K562 treated with DMSO at 1 percent for 48 hours (cell line): Measurements from ENCODE around the gene PEX11G. TPM values are rescaled to one million over a fixed set of nuclear protein-coding genes. Genes with fewer than 3 reads are reported as not detected.

Experiments
- total RNA-seq: library from RNA; unstranded; fragments of 300-600 nt; gene quantifications from 2 replicates; pipeline ENCODE4 v1.2.3, GENCODE V29; 2022; ENCODE audit warnings: low replicate concordance; ENCODE audit errors: extremely low read depth

PEX11G gene
- total RNA-seq = not detected in 2 replicates

DNA sequence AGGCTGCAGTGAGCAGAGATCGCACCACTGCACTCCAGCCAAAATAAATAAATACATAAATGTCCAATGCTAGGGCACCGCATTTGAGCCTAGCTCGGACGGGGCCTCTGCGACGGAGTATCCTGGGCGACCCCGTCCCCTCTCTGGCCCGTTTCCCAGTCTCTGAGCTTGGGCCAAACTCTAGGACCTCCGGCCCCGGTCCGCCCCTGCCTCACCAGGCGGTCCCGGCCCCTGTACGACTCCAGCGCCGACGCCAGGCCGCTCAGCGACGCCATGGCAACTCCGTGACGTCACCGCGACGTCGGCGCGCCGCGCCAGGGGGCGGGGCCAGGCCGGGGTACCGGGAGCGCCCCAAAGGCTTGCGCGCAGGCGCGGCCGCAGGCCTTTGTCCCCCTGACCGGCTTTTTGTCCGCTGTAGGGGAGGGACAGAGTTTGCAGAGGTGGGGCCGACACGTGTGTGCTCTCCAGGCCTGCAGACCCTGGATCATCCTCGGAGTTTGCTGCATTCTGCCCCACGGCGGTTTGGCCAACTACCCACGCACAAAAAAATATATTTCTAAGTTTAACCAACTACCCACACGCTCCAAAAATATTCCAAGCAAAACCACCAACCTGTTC, at the start of gene PEX11G:
PEX11G (minus strand) TSS at position 300 of the 618 bp plus-strand sequence; CDS start at position 275, 25 bp downstream.

DNA sequence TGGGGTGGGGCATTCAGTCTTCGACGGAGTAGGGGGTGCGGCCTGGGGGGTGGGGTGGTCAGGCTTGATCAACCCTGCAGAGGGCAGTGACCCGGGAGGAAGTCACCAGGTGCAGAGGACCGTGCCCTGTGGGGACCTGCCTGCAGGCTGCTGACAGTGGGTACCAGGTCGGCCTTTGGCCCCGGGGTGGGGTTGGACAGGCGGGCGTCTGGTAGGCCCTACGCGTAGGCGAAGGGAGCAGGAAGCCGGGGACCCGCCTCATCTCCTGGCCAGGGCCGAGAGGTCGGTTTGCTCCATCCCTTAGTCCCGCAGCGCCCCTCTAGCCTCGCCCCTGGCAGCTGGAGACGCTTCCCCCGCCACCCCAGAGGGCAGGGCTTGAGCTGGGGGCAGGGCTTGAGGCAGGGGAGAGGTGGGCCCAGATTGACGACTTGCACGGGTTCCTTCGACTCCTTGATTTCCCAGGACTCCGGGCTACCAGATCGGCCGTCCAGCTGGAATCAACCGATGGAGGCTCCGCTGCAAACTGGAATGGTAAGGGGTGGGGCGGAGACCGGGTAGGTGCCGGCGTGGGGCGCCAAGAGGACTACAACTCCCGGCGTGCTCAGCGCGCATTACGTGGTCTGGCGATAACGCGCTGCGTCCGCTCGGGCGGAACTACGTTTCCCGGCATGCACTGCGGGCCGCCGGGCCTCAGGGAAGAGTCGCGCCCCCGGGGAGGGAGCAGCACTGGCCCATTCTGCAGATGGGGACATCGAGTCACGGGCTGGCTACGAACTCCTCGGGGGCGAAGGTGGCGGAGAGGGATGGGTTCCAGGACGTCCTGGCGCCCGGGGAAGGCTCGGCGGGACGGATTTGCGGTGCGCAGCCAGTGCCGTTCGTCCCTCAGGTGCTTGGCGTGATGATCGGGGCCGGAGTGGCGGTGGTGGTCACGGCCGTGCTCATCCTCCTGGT, 46.5 kb upstream of the PEX11G start, which contains the start of gene PNPLA6:
PNPLA6 (plus strand) TSS at position 671 of the 951 bp plus-strand sequence; CDS start at position 743, 72 bp downstream.

DNA sequence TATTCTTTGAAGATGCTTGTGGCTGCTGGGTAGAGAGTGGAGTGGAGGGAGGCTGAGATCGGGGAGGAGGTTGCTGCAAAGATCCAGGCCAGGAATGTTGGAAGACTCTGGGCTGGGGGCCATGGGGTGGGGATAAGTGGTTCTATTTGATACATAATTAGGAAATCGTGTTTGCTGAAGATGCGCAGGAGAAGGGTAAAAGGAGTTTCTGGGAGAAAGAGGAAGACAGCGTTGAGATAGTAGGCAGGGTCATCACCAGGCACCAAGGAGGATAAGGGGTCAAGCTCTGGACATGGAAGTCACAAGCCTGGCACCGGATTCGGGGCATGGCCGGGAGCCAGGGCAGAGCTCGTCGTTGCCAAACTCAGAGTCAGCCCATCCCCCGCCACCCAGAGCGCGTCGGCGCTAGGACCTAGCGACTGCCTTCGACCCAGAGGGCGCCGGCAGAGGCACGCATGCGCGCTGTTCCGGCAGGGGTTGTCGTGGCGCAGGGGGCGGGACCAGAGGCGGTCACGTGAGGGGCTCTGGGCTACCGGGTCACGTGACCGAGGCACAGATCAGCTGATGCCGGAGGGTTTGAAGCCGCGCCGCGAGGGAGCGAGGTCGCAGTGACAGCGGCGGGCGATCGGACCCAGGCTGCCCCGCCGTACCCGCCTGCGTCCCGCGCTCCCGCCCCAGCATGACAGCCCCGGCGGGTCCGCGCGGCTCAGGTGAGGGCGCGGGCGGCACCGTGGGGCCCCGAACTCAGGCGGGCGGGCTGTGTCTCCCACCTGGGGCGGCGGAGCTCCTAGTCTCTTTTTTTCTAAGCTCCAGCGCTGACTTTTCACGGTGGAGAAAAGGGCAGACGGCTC, 33.5 kb upstream of the PEX11G start, which contains the start of gene MCOLN1:
MCOLN1 (plus strand) TSS at position 553 of the 851 bp plus-strand sequence; CDS start at position 680, 127 bp downstream.

DNA sequence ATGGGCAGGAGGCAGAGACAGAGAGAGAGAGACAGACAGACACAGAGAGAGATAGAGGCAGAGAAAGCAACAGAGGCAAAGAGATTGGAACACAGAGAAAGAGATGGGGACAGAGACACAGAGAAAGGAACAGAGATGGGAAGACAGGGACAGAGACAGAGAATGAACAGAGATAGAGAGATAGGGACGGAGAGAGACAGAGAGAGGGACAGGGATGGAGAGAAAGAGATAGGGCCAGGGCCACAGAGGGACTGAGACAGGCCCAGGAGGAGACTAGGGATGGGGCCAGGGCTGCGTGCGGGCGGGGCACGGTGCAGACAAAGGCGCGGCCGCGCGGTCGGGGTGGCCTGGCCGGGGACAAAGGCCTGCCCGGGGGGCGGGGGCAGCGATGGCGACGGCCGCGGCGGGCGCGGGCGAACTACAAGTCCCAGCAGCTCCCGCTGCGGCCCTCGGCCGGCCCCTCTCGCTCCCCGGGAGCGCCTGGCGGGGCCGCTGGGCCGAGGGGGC, 26.9 kb upstream of the PEX11G start, which contains the start of gene ZNF358:
ZNF358 (plus strand) TSS at position 459 of the 507 bp plus-strand sequence. CDS start 3,140 bp downstream, outside the sequence.

Other genes starting within 250 kb of the PEX11G start
- gene INSR, start 194.6 kb downstream of the PEX11G start, total RNA-seq = not detected in 2 replicates
- gene ARHGEF18, start 140.1 kb downstream of the PEX11G start, total RNA-seq = not detected in 2 replicates
- gene ZNF358, start 27.1 kb upstream of the PEX11G start, total RNA-seq = not detected in 2 replicates
- gene MCOLN1, start 33.6 kb upstream of the PEX11G start, total RNA-seq = not detected in 2 replicates
- not detected in 2 replicates for gene PNPLA6, start 46.7 kb upstream of the PEX11G start, total RNA-seq
- not detected in 2 replicates for gene CAMSAP3, start 106.8 kb upstream of the PEX11G start, total RNA-seq
- gene XAB2, start 140.5 kb upstream of the PEX11G start, total RNA-seq = not detected in 2 replicates
- gene PET100, start 140.8 kb upstream of the PEX11G start, total RNA-seq = not detected in 2 replicates
- gene PCP2, start 144.7 kb upstream of the PEX11G start, total RNA-seq = not detected in 2 replicates
- not detected in 2 replicates for gene STXBP2, start 148.1 kb upstream of the PEX11G start, total RNA-seq
- gene RETN, start 180.0 kb upstream of the PEX11G start, total RNA-seq = not detected in 2 replicates
- not detected in 2 replicates for gene MCEMP1, start 188.1 kb upstream of the PEX11G start, total RNA-seq
- not detected in 2 replicates for gene TRAPPC5, start 191.8 kb upstream of the PEX11G start, total RNA-seq
- gene FCER2, start 213.1 kb upstream of the PEX11G start, total RNA-seq = not detected in 2 replicates
- gene CLEC4G, start 243.1 kb upstream of the PEX11G start, total RNA-seq = not detected in 2 replicates